PFSK-1 (cell line): ENCODE results near the gene HIC1.

Experiments used
- FOXP2 ChIP-seq: optimal IDR thresholded peaks from 2 replicates; pipeline ENCODE3; 2011; ENCODE audit warnings: borderline replicate concordance, control low read depth, inconsistent platforms; ENCODE audit not compliant: insufficient read depth; ENCODE audit errors: extremely low read length, extremely low read depth
- POLR2AphosphoS5 ChIP-seq: IDR thresholded peaks from 2 replicates; pipeline ENCODE4 v1.6.1; 2012; ENCODE audit warnings: low read depth, mild to moderate bottlenecking, control low read depth, low read length, moderate library complexity
- REST ChIP-seq, 2 experiments: IDR thresholded peaks; 2 replicates each; pipeline versions ENCODE4 v1.6.1 to v1.8.0; 2011 to 2012; ENCODE audit warnings: low read depth in 2 of 2, low read length in 2 of 2, control low read depth in 1 of 2, inconsistent platforms in 1 of 2, mild to moderate bottlenecking in 1 of 2, moderate library complexity in 1 of 2; ENCODE audit not compliant: insufficient read depth in 1 of 2
- SIN3A ChIP-seq: IDR thresholded peaks from 2 replicates; pipeline ENCODE4 v1.6.1; 2012; ENCODE audit warnings: mild to moderate bottlenecking, low read length, moderate library complexity, borderline replicate concordance; ENCODE audit not compliant: insufficient read depth
- TAF1 ChIP-seq: IDR thresholded peaks from 2 replicates; pipeline ENCODE4 v1.6.1; 2012; ENCODE audit warnings: low read length, control low read depth, borderline replicate concordance; ENCODE audit not compliant: insufficient read depth

GRCh38 chr17:2081564-2081963 is 26.7 kb downstream of the HIC1 start:
- no peak for TF ChIP-seq POLR2AphosphoS5
- no peak for TF ChIP-seq TAF1
- TF ChIP-seq SIN3A, result no peak
- TF ChIP-seq REST (IDR thresholded peaks at IDR 0.05; ENCODE audit: insufficient read depth in 1 of 2, low read depth in 2 of 2, low read length in 2 of 2), result no peak
- peak; percentile 18 for TF ChIP-seq FOXP2
